Measurements from ENCODE around the gene GPC2.
A peak's percentile ranks its signal among the peaks of the same experiment; 100 is the strongest.
"Not testable (repeated sequence)": the region's sequence is repeated elsewhere in the genome, so short reads cannot be mapped to it uniquely, and the experiment has no call there.

GPC2 gene

GRCh38 chr7:100177045-100178001 is at the start of gene GPC2, which contains the start of gene STAG3:
Gene GPC2 (minus strand): TSS chr7:100177381. CDS start chr7:100177199, 182 bp downstream.
Gene STAG3 (plus strand): TSS chr7:100177918. CDS start chr7:100180557, 2,639 bp downstream.
- DNase-seq: peak; percentile 97

GRCh38 chr7:100224891-100225290 is 47.7 kb upstream of the GPC2 start:
- DNase-seq: not testable (repeated sequence)

GRCh38 chr7:100223376-100223927 is 46.3 kb upstream of the GPC2 start:
- DNase-seq: not testable (repeated sequence)

- DNase-seq: no peak
Observed at GRCh38 chr7:100222445-100223132, 45.4 kb upstream of the GPC2 start.

GRCh38 chr7:100221767-100222444 is 44.7 kb upstream of the GPC2 start:
- no peak for DNase-seq

GRCh38 chr7:100221231-100221718 is 44.1 kb upstream of the GPC2 start:
- DNase-seq: no peak

GRCh38 chr7:100220586-100221230 is 43.5 kb upstream of the GPC2 start:
- DNase-seq: no peak

- DNase-seq: not testable (repeated sequence)
Observed at GRCh38 chr7:100219801-100220585, 42.8 kb upstream of the GPC2 start, which contains the start of gene PVRIG. Gene PVRIG (plus strand): TSS chr7:100219949. CDS start chr7:100219971, 22 bp downstream.

- DNase-seq: no peak
Observed at GRCh38 chr7:100219271-100219737, 42.1 kb upstream of the GPC2 start.

- peak; percentile 4 for DNase-seq
Observed at GRCh38 chr7:100217934-100218333, 40.8 kb upstream of the GPC2 start.

- no peak for DNase-seq
Observed at GRCh38 chr7:100215895-100216294, 38.7 kb upstream of the GPC2 start.

GRCh38 chr7:100214356-100214755 is 37.2 kb upstream of the GPC2 start:
- not testable (repeated sequence) for DNase-seq

GRCh38 chr7:100213672-100214071 is 36.5 kb upstream of the GPC2 start:
- no peak for DNase-seq

GRCh38 chr7:100212631-100213286 is 35.6 kb upstream of the GPC2 start:
- DNase-seq: no peak

- no peak for DNase-seq
Observed at GRCh38 chr7:100211342-100211780, 34.2 kb upstream of the GPC2 start.

GRCh38 chr7:100210805-100211204 is 33.6 kb upstream of the GPC2 start:
- no peak for DNase-seq

GRCh38 chr7:100209493-100209892 is 32.3 kb upstream of the GPC2 start:
- DNase-seq: no peak

- no peak for DNase-seq
Observed at GRCh38 chr7:100208911-100209408, 31.8 kb upstream of the GPC2 start.

GRCh38 chr7:100204454-100204853 is 27.3 kb upstream of the GPC2 start:
- no peak for DNase-seq

- DNase-seq: no peak
Observed at GRCh38 chr7:100200693-100201092, 23.5 kb upstream of the GPC2 start.
